HG03196 (cell line): ENCODE measurements around the gene VWA8.
"Not testable (repeated sequence)": the region's sequence is repeated elsewhere in the genome, so short reads cannot be mapped to it uniquely, and the experiment has no call there.

ENCODE experiments used
- ATAC-seq: cut with Tn5 transposase; IDR thresholded peaks from one replicate; pipeline ENCODE4 v1.9.1; 2021; ENCODE audit not compliant: unreplicated experiment

The VWA8 gene

GRCh38 chr13:41751277-41751676, 209.6 kb downstream of the VWA8 start:
- ATAC-seq: no peak

GRCh38 chr13:41746259-41746658, 214.7 kb downstream of the VWA8 start:
- ATAC-seq: no peak

GRCh38 chr13:41745496-41745895, 215.4 kb downstream of the VWA8 start:
- ATAC-seq: not testable (repeated sequence)

- ATAC-seq: no peak
These were observed 217.9 kb downstream of the VWA8 start for GRCh38 chr13:41742917-41743552.

GRCh38 chr13:41740479-41740878, 220.4 kb downstream of the VWA8 start:
- ATAC-seq: no peak

GRCh38 chr13:41722684-41723535, 238.0 kb downstream of the VWA8 start:
- no peak for ATAC-seq

GRCh38 chr13:41720839-41721561, 239.9 kb downstream of the VWA8 start:
- ATAC-seq: no peak

GRCh38 chr13:41716236-41716635, 244.7 kb downstream of the VWA8 start:
- ATAC-seq: no peak

GRCh38 chr13:41713405-41713804, 247.5 kb downstream of the VWA8 start:
- ATAC-seq: no peak

GRCh38 chr13:41710771-41711170, 250.1 kb downstream of the VWA8 start:
- ATAC-seq: no peak

GRCh38 chr13:41709511-41709910, 251.4 kb downstream of the VWA8 start:
- no peak for ATAC-seq

GRCh38 chr13:41708713-41709112, 252.2 kb downstream of the VWA8 start:
- no peak for ATAC-seq

GRCh38 chr13:41707194-41707821, 253.6 kb downstream of the VWA8 start:
- ATAC-seq: no peak

- ATAC-seq: no peak
These were observed 254.8 kb downstream of the VWA8 start for GRCh38 chr13:41706152-41706551.

GRCh38 chr13:41702540-41702939, 258.4 kb downstream of the VWA8 start:
- no peak for ATAC-seq

GRCh38 chr13:41701676-41702075, 259.2 kb downstream of the VWA8 start:
- no peak for ATAC-seq

- ATAC-seq: no peak
These were observed 260.1 kb downstream of the VWA8 start for GRCh38 chr13:41700790-41701310.

GRCh38 chr13:41699759-41700158, 261.1 kb downstream of the VWA8 start:
- no peak for ATAC-seq

- ATAC-seq: no peak
These were observed 263.3 kb downstream of the VWA8 start for GRCh38 chr13:41697578-41697977.

GRCh38 chr13:41696163-41697003, 264.5 kb downstream of the VWA8 start:
- ATAC-seq: no peak
